GM18868 (cell line): ENCODE measurements around the gene SLC26A1.
"Not testable (repeated sequence)": the region's sequence is repeated elsewhere in the genome, so short reads cannot be mapped to it uniquely, and the experiment has no call there.

Source experiments
- ATAC-seq: cut with Tn5 transposase; IDR thresholded peaks from one replicate; pipeline ENCODE4 v1.9.1; 2021; ENCODE audit warnings: mild to moderate bottlenecking, moderate library complexity; ENCODE audit not compliant: unreplicated experiment

Gene SLC26A1

DNA sequence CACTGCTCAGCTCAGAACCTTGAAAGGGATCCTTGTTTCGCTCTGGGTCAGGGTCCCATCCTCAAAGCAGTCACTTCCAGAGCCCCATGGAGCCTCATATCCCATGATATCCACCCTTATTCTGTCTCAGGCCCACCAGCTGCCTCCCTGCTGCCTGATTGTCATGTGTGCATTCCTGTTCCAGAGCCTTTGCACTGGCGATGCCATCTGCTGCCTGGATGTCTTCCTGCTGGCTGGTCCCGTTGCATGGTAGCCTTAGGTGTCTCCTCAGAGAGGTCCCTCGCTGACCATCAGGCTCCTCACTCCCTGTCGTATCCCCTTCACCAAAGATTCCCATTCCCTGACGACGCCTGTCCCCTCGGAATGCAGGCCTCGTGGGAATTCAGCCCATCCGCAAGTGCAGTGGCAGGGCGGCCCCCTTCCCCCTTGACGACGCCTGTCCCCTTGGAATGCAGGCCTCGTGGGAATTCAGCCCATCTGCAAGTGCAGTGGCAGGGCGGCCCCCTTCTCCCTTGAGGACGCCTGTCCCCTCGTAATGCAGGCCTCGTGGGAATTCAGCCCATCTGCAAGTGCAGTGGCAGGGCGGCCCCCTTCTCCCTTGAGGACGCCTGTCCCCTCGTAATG lies 6.1 kb upstream of the SLC26A1 start:
- ATAC-seq: not testable (repeated sequence)

DNA sequence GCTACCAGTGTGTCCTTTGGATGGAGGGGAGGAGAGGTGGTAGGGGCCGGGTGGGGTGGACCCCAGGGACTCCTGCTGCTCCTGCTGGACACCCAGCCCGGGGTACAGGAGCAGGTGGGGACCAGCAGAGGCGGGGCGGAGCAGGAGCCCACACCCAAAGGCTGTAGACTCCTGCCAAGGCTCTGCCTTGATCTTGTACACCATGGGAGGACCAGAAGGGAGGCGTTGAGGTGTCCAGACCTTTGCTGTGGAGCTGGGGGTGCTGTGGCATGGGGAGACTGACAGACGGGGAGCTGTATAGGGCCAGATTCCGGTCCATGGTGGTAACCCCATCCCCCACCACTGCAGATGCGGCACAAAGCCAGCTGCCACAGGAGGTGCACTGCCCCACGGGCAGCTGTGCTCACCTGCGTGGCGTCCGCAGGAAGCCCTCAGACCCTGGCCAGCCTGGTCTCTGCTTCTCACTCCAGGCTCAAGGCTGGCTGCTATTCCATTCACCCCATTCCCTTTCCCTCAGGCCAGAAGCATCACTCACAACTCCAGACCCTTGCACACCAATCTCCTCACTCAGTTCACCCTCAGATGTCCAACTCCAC lies 5.0 kb upstream of the SLC26A1 start:
- no peak for ATAC-seq

DNA sequence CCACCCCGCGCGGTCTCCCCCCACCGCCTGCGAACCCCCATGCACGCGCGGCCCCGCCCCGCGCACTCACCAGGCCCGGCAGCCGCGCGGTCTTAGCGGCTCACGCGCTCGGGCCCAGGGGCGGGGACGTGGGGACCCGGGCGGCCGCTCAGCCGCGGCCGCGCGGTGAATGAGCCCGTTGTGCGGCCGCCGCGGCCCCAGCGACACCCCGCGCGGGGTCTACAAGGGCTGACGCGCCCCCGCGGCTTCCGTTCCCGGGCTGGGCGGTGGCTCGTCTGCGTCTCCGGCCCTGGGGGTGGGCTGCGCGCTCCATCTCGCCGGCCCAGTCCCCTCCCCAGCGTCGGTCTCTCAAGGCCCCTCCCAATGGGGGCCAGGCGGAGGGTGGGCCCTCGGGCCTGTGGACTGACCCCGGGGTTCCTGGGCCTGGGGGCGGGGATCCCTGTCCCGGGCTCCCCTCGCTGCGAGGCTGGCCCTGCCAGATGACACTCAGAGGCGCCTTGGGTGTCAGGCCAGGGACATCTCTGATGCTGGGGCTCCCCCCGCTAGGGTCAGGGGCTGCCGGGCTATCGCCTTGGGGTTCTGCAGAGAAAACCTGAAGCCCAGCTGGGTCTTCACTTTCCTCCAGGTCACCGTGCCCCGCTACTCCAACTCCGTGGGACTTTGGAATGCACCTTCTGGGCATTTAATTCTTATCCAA lies 4.3 kb upstream of the SLC26A1 start:
- ATAC-seq: no peak

DNA sequence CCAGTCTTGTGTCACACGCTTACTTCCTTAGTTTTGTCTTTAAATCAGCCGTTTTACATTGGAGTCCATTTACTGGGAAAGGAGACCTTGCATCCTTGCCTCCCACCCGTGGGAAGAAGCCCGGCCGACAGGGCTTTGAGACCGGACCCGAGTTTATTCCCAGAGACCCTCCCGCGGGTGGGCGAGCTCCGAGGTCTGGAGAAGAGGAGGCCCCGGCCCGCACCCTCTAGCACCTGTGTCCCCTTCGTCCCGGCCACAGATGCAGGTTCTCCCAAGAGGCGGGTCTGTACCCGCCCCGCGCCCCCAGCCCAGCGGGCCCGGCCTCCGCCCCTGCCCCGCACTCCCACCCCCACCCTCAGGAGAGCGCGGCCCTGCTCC lies 3.8 kb upstream of the SLC26A1 start:
- ATAC-seq: no peak

DNA sequence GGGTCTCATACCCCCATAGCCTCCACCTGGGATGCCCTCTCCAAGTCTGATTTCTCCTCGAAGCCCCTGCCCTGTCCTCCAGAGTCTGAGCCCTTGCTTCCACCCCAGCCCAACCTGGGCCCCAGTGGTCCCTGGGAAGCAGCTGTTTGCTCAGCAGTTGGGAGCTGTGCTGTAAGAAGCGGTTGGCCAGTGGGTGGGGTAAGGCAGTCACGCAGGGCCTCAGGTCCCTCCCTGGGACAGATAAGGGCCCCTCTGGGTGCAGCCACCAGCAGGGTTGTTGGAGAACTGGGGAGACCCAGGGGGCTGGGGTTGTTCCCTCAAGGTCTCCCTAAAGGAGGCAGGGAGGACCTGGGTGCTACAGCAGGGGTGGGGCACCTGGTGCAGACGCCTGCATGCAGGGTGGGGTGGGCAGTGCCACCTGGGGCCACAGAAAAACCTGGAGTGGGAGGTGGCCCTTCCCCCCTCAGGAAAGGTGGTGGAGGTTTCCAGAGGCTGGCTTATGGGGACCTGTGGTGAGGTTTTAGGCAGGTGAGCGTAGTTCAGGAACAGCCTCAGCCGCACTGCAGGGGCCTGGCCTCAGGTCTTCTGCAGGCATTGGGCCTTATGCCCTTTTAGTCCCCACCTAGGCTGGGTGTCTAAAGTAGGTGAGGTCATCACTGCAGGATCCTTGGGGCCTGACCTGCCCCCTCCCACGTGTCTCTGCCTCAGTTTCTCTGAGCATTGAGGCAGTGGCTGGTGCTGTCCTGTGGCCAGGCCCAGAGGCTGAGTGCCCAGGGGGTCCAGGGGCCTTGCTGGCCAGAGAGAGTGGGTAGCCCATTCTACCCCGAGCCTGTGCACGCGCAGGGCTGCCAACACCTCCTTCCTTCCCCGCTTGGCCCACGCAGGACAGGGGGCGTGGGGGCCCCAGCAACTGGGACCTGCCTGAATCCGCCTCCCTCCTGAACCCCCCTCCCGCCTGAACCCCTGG lies 3.1 kb upstream of the SLC26A1 start:
- ATAC-seq: no peak

DNA sequence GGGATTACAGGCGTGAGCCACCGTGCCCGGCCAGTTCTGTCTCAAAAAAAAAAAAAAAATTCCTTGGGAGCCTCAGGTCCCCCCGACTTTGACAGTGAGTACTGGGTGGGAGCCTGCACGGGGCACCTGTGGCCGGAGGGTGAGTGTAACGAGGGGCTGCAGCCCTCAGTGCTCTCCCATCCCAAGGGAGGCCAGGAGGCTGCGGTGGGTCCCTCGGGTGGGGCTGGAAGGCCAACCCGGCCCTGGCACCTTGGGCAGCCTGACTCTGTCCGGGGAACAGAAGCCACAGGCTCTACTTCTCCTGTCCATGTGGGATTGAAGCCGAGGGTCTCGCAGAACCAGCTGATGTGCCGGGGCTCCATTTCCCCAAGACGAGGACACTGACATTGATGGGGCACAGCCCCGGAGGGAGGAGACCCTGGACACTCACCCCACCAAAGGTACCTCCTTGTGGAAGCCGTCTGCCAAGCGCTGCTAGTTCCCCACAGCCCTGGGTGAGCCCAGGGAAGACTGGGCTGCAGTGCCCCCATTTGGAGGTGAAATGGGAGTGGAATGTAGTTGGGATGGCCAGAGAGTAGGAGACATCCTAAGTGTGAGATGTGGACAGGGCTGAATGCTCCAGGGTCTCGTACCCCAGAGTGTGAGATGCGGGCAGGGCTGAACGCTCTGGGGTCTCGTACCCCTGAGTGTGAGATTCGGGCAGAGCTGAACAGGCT lies 2.3 kb upstream of the SLC26A1 start:
- no peak for ATAC-seq

DNA sequence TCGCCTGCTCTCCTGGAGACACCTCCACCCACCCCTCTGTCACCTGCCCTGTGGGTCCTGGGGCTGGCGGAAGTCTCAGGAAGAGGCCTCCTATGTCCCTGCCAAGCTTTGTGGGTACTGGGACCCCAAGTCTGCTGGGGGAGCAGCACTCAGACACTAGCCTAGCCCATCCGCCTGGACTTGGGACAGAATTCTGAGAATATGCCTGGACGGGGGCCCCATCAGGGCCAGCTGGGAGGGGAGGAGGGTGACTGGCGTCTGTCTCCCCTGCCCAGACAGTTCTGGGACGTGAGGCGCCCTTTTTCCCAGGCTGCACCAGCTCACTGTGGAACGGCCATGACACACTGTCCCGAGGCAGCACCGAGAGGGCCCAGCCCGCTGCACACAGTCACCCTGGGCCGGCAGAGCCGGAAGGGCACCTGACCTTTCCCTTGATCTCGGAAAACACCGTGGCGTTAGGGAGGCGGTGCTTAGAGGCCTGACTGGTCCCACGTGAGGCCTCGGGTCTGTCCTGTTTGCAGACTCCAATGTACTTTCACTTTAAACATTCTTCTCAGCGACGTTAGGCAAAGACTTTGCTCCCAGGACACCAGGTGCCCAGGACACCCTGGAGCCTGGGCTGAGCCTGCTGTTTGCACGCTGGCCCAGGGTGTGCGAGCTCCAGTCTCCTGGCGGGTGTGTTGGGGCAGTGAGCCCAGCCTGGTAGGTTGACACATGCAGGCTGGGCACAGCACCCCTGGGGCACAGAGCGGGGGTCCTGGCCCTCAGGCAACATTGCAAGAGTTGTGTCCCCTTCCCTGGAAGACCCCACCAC lies 700 bp downstream of the SLC26A1 start:
- ATAC-seq: no peak

DNA sequence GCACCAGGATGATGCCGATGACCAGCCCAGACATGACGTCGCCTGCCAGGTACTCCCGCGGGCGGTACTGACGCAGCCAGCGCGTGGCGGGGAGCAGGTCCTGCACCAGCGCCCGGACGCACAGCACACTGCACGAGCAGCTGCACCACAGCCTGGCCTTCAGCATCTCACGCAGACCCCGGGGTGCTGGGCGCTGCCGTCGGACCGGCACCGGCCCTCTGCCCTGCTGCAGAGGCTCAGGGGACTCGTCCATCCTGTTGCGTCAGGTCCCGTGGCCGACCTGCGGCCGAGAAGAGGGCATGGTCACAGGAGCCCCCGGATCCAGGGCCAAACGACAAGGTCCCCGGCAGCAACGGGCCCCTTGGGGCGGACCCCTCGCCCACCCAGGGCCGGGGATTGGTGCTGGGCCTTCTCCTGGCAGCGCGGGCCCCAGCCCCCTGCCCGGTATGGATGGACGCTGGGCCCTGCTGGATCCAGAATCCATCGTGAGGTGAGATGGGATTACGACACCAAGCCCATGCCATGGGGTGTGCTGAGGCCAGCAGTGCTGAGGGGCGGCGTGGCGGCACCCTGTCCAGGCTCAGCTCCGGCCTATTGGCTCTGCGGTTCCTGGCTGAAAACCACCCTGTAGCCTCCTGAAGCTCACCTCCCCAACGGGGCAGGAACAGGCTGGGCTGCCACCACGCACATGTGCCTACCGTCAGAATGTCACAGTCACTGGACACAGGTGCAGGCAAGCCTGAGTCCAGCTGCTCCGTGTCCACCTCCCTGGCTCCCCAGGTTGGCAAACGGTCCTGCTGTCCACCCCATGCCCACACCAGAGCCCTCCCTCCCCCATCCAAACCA lies 1.5 kb downstream of the SLC26A1 start:
- no peak for ATAC-seq

DNA sequence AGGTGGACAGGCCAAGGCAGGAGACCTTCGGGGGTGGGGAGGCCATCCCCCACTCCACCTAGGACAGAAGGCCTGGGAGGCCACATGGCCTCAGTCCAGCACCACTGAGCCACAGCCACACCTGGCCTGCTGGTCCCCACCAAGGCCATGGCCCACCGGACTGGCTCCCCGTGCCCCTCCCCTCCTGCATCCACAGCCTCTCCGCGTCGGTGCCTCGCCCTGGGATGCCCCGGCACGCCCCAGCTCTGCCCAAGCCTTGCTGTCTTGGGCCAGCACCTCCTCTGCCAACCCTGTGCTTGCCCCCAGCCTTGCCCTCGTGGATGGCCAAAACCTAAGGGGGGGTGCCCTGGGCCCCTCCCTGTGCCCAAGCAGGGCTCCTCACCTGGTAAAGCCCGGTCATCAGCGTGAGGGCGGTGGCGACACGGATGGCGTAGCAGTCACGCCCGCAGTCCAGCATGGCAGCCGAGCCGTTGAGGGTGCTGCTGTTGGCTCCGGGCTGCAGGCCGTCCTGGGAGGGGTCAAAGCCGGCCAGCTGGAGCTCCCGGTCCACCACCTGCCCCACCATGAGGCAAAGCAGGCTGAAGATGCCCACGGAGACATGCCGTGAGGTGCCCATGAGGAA lies 2.3 kb downstream of the SLC26A1 start:
- no peak for ATAC-seq

DNA sequence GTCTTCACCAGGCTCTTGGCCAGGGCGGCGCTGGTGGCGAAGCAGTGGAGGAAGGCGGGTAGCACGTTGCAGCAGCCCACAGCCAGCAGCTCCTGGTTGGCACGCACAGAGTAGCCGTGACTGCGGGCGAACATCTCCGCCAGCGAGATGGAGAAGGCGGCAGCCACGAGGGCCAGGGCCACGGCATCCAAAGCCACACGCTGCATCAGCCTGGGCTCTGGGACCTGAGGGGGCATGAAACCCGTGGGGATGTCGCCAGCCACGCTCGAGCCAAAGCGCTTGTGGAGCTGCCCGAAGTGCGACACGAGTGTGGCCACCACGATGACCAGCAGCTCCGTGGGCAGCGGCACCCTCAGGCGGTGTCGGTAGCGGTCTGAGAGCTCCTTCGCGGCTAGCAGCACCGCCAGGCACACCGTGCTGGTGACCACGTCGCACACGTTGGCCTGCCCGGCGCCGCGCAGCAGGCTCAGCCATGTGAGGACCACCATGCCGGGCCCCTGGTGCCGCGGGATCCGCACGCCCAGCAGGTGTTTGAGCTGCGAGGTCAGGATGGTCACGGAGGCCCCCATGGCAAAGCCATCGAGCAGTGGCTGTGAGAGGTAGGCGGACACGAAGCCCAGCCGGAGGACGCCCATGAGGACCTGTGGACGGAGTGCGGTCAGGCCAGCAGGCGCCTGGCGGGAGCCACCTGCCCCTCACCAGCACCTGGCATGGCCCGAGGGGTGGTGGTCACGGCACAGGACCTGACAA lies 3.3 kb downstream of the SLC26A1 start:
- ATAC-seq: no peak

DNA sequence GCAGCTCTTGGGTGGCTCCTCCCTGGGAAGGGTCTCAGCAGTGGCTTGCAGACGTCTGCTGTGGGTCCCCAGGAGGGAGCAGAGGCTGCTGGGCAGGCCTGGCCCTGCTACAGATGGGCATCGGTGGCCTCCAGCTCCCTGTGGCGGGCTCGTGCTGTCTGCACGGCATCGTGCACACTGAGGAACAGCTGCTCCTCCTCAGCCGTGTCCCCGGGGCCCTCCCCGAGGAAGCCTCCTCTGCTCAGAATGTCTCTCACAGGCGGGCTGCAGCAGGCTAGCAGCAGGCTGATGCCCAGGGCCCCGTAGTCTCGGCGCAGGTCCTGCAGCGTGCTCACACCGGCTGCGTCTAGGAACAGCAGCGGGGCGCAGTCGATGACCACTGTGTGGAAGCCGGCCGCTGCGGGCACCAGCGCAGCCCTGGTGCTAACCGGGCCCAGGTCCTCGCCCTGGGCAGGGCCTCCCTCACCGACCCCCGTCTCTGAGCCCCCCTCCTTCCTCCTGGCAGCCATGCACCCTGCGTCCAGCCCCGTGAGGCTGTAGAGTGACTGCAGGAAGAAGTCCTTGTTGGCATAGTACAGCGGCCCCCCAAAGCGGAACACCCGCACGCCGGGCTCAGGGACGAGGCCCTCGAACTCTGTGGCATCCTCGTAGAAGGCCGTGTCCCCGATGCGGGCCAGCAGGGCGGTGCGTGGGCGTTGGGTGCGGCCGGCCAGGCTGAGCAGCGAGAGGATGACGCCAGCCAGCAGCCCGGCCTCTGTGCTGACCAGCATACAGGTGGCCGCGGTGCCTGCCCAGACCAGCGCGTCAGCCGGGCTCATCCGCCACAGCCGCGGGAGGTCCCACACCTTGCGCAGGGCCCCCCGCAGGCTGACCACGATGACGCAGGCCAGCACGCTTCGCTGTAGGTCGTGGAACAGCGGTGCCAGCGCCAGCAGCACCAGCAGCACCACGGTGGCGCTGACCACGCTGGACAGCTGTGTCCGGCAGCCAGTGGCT lies 4.2 kb downstream of the SLC26A1 start:
- ATAC-seq: no peak

DNA sequence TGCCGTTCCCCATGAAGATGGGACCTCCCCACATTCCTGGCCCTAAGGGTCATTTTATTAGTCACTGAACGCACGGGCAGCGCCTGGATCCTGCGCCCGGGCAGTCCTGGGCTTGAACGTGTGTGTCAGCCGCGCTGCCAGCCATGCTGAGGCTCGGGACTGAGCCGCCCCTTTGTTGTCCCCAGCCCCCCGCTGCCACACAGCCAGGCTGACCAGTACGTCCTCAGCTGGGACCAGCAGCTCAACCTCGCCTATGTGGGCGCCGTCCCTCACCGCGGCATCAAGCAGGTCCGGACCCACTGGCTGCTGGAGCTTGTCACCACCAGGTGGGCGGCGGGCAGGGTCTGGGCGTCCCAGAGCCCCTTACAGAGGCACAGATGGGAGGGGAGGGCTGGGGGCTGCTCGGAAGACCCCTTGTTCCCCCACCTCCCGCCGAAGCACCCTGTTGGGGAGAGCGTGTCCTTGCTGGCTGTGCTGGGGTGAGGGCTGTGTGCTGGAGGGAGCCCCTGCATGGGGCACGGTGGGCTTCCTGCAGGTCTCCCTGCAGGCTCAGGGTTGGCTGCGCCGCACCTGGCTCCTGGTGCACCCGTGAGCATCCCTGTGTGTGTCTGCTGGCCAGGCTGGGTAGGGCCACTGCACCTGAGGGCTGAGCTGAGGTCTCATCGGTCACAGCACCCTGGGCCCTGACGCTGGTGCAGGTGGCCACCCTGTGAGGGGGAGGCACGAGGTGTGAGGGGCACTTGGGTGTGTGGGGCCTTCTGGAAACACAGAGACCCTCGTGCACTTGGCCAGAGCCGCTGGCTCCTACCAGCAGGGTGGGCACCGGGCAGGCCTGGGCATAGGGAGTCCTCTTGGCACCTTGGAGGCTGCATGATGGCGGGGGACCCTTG lies 5.3 kb downstream of the SLC26A1 start:
- ATAC-seq: no peak

DNA sequence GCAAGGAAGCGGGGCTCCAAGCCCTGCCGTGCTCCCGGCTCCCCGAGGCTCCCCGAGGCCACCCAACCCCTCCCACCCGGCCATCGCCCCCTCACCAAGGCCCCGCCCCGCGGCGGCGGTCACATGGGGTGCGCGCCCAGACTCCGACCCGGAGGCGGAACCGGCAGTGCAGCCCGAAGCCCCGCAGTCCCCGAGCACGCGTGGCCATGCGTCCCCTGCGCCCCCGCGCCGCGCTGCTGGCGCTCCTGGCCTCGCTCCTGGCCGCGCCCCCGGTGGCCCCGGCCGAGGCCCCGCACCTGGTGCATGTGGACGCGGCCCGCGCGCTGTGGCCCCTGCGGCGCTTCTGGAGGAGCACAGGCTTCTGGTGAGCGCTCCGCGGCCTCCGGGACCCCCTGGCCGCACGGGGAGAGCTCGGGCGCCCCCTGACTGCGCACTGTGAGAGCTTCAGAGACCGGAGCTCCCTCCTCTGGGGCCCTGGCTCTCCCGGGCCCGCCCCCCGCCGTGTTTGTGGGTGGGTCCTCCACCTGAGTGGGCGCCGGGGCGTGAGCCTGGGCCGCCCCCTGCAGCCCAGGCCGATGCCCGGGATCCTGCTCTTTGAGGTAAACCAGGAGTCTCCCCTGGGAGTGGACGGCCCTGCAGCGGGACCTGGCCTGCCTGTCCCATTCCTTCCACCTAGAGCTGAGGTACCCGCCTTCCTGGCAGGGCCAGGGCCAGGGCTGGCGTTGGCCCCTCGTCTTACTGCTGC lies 6.2 kb downstream of the SLC26A1 start, which contains the start of gene IDUA:
TSS of gene IDUA (plus strand) at position 166 of the 745 bp plus-strand sequence. CDS start at position 207, 41 bp downstream.
- peak; percentile 83 for ATAC-seq

DNA sequence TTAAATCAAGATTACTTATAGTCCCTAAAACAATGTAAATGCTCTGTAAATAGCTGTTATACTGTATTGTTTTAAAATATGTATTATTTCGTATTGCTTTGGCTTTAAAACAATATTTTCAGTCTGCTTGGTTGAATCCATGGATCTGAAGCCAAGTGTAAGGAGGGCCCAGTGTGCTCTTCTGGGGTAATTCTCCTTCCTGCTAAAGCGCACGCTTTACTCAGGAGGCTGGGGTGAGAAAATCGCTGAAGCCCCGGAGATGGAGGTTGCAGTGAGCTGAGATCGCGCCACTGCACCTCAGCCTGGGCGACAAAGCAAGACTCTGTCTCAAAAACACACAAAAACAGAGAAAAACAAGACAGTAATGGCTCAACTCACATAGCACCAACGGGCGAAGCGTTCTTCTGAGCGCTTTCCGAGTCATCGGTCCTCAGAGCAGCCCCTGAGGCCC lies 6.8 kb downstream of the SLC26A1 start:
- ATAC-seq: peak; percentile 20
